Epidermal melanocyte (primary cell): ENCODE results near the gene NIP7.
"Not testable (repeated sequence)": the region's sequence is repeated elsewhere in the genome, so short reads cannot be mapped to it uniquely, and the experiment has no call there.

Experiments used
- DNase-seq: peaks from one replicate; pipeline ENCODE4 v3.0.0; 2011; ENCODE audit warnings: low spot score; ENCODE audit not compliant: insufficient read length

NIP7 gene

DNA sequence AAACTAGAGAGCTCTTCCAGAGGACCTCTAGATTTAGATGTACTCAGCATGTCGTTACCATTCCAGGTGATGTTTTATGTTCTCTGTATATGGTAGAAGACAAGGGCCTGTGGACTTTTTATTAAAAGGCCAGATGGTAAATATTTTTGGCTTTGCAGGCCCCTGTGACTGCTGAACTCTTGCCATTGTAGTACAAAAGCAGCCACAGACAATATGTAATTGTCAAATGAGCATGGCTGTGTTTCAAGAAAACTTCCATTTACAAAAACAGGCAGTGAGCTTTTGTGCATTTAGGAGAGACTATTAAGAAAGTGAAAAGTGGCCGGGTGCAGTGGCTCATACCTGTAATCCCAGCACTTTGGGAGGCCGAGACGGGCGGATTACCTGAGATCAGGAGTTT lies 4.6 kb downstream of the NIP7 start:
- no peak for DNase-seq

DNA sequence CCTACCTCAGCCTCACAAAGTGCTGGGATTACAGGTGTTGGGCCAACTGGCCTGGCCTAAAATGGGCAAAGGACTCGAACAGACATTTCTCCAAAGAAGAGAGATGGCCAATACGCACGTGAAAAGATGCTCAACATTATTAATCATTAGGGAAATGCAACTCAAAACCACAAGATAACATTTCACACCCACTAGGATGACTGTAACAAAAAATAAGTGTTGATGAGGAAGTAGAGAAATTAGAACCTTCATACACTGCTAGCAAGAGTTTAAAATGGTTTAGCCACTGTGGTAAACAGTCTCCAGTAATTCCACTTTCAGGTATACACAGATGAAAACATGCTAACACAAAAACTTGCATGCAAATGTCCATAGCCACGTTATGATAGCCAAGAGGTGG lies 6.4 kb downstream of the NIP7 start:
- DNase-seq: no peak

DNA sequence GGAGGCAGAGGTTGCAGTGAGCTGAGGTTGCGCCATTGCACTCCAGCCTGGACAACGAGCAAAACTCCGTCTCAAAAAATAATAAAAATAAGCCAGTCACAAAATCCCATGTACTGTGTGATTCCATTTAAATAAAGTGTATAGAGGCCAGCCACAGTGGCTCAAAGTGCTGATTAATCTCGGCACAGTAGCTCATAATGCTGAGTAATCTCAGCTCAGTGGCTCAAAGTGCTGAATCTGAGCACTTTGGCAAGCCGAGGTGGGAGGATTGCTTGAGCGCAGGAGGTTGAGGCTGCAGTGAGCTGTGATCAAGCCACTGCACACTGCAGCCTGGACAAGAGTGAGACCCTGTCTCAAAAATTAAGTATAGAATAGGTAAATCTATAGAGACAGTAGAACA lies 7.1 kb downstream of the NIP7 start:
- no peak for DNase-seq

DNA sequence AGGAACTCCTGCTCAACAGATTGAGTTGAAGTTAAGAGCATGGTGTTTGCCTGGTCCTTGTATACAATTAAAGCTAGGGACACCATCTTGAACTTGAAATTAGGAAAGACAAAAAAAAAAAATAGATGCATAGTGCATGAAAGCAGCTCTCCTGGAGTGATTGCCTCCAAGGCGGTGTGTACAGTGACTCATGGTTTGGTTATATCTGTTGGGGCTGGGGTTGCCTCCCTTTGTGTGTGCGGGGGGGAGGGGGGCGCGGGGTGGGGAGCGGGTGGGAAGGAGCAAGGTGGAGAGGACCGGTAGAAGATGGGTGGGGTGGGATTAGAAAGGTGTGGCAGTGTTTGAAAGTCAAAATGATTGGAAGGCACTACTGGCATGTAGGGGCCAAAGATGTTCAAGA lies 8.7 kb downstream of the NIP7 start:
- no peak for DNase-seq

DNA sequence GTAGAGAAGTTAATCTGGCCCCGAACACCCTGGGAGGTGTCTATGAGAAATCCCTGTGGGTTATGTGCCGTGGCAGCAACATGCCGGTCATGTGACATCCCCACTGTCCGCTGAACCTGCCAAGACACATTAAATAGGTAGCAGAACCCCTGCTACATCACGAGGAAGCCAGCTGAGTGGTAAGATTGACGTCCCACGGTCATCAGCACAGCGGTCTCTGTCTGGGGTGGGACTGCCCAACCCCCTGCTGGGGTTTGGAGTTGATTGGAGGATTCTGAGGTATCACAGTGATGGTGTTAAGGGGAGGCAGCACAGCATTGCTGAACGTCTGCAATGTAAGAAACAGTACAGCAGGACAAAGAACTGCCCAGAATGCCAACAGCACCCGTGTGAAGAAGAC lies 10.0 kb downstream of the NIP7 start:
- no peak for DNase-seq

DNA sequence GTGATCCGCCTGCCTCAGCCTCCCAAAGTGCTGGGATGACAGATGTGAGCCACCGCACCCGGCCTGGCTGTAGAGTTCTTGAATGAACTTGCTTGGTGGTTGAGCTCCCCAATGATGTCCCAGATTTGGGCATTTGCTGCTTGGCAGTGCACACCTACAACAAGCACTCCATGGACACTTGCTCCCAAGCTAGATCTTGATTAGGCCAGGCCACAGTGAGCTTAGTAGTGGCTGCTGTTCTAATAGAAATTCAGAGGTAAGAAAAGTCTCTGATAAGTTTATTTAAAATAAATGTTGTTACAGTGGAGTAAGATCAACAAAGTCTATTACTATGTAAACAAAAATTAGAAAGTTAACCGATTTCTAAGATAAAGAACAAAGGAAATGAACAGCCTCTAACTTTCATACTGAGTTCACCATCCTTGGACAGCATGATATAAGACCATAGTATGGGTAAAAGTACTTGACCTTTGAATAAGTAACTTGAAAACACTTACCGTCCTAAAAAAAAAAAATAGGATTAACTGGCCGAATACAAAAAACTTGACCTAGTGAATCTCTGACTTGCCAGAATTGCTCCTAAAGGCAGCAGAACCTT lies 11.1 kb downstream of the NIP7 start:
- no peak for DNase-seq

DNA sequence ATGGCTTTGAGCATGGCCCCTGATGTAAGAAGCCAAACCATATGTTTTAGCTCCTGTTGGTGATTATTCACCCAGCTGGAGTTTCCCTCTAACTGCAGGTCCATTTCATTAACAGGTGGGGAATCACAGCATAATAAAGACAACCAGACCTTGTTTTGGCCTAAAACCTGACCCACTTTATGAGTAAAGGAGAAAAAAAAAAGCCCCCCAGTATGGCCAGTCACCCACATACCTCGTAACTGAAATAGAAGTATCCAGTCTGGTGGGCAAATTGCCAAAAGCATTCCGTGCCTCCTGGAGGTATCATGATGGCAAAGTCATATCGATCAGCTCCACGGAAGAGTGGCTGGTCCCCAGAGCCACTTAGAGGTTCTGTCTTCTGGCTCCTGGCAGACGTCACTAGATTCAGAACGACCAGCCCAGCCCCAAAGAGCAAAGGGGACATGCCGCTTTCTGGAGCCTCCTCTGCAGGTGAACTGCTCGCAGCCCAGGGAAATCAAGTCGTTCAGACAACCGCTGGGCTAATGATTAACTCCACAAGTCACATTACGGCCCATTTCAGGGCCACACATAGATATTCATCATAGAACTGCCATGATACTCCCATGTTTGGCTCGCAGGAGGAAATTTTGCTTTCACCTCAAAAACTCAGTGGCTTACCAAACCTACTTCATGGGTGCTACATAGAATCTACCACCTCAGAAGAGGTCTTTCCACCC lies 11.9 kb downstream of the NIP7 start, which contains the start of gene TMED6:
TMED6 (minus strand) TSS at position 478 of the 719 bp plus-strand sequence; CDS start at position 445, 33 bp downstream.
- no peak for DNase-seq

DNA sequence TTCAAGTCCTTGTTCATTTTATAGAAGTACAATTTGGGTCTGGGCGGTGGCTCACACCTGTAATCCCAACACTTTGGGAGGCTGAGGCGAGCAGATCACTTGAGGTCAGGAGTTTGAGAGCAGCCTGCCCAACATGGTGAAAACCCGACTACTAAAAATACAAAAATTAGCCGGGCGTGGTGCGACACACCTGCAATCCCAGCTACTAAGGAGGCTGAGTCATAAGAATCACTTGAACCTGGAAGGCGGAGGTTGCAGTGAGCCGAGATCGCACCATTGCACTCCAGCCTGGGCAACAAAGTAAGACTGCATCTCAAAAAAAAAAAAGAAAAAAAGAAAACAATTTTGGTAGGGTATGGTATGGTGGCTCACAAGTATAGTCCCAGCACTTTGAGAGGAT lies 20.5 kb downstream of the NIP7 start:
- DNase-seq: not testable (repeated sequence)

DNA sequence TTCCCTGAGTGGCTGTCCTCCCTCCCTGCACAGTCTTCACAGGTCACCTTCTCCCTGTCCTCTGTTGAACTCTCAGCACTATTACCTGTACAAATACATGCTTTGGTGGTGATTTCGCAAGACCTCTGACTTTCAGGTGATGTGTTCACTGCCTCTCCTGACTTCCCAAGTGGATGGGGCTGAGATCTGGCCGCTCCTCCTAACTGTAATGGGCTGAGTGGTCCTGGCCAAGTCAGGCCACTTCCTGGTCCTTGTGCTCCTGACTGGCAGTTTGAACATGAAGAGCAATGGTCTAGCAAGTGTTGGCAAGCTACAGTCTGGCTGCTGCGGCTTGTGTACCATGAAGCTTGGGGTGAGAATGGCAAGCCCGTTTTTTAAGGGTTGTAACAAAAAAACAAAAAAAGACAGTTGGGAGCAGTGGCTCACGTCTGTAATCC lies 23.7 kb downstream of the NIP7 start:
- DNase-seq: no peak

DNA sequence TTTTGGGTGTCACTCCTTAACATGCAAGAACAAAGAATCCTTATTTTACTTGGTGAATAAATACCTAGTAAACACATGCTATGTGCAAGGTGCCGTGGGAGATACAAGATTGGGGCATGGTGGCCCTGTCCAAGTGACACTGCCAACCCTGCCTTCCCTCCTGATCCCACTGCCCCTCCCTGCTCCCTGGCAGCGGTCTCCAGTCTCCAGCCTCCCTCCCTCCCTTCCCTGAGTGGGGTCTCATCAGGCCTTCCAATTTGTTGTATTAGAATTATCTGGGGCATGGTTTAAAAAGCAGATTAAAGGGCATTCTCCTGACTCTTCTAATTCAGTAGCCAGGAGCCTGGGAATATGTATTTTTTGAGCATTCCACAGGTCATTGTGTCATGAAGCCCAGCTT lies 24.5 kb downstream of the NIP7 start:
- no peak for DNase-seq

DNA sequence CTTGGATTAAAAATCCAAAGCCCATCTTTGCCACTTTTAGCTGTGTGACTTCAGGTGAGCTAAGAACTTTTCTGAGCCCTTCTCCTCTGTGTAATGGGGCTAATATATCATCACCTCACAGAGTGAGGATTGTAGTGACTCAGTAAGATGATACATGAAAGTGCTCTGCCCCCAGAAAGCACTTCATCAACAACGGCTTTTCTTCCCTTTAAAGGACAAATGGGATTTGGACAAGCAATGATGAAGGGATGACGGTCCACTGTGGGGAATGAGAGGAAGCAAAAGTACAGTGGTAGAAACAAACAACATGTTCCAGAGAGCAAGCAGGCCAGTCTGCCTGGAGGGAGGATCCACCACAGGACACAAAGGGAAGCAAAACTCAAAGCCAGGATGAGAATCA lies 26.3 kb downstream of the NIP7 start:
- no peak for DNase-seq

DNA sequence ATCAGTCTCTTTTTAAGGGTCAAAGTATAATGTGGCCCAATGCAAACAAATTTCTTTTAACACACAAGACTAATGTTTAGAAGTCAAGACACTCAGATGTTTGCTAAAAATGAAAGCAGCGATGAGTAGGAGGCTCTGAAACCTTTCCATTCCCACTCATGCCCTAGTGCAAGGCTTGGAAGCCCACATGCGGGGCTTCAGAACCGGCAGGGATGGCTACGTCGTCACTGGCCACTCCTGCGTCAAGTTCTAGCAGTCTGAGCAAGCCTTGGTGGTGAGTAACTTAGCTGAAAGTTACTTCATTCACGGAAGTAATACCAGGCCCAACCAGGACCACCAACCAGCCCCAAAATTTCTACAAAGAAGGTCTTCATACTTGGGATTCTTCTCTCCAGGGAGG lies 26.9 kb downstream of the NIP7 start:
- DNase-seq: no peak

DNA sequence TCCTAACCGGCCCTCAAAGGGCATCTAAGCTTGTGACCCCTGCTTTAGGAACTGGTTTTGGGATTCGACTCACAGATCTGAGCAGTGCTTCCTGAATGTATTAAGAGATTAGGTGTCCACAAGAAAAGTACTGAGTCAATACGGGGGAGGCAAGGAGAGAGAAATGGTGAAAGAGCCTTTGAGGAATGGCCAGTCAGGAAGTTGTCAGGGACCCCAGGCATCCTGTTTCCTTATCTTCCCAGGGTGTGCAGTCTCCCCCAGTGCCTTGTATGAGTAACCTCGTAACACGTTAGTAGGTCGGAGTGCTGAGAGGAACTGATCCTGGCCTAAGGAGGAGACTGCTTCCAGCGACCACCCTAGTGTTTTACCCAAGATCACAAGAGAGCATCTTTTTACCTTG lies 28.4 kb downstream of the NIP7 start:
- no peak for DNase-seq

DNA sequence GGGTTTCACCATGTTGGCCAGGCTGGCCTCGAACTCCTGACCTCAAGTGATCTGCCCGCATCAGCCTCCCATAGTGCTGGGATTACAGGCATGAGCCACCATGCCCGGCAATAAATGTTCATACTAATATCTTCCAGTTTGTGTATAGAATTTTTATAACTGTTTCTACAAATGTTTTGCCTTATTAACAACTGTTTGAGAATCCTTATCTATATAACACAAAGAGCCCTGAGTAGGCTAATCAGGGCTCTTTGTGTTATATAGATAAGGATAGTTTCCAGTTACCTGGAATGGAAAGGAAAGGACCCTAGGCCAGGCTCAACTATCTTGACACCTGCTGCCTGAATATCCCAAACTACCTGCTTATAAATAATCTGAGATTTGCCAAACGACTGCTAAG lies 29.3 kb downstream of the NIP7 start:
- DNase-seq: no peak

DNA sequence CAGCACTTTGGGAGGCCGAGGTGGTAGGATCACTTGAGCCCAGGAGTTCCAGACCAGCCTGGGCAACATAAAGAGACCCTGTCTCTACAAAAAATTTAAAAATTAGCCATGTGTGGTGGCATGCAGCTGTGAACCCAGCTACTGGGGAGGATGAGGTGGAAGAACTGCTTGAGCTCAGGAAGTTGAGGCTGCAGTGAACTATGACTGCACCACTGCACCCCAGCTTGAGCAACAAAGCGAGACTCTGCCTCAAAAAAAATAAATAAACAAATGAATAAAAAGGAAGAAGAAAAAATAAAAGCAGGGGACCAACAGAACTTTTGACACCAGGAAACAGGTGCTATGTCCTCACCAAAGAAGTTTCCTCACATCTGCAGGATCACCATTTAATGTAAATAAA lies 32.0 kb downstream of the NIP7 start:
- no peak for DNase-seq

DNA sequence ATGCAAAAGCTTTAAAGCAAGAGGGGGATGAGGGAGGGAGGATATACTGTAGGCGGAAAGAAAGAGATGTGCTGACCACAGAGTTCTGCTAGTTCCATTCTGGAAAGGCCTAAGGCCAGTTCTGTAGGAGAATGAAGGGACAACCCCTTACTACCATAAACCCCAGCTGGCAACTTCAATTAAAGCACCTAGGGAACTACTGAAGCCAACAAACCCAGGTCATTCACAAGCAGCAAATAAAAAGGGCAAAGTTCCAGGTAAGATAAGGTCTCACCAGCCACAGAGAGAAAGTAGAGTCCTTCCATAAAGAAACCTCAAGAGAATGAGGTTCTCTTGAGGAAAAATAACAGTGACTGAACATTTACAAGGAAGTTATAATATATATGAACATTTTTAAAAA lies 33.4 kb downstream of the NIP7 start:
- no peak for DNase-seq

DNA sequence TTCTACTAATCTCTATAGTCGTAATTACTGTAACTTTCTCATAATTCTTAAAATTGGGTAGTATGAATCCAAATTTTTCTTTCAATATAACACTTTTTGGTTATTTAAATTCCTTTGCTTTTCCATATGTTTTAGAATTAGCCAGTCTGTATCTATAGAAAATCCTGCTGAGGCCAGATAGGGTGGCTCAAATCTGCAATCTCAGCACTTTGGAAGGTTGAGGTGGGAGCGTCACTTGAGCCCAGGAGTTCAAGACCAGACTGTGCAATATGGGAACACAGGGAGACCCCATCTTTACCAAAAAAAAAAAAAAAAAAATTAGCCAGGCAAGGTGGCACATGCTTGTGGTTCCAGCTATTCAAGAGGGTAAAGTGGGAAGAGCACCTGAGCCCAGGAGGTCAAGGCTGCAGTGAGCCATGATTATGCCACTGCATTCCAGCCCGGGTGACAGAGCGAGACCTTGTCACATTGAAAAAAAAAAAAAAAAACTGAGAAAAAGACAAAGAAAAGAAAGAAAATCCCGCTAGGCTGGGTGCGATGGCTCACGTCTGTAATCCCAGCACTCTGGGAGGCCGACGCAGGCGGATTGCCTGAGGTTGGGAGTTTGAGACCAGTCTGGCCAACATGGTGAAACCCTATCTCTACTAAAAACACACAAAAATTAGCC lies 37.0 kb downstream of the NIP7 start:
- no peak for DNase-seq

DNA sequence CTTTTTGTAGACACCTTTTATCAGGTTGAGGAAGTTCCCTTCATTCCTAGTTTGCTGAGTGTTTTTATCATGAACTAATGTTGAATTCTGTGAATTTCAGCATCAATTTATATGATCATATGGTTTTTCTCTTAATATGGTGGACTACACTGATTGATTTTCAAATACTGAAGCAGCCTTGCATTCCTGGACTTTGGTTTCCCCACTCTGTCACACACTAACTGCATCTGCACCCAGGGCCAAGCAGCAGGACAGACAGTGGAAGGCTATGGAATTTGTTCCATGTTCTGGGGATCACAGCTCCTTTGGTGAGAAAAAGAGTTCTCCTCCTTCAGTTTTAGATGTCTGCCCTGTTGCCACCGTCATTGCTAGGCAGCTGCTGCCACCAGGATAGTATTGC lies 38.5 kb downstream of the NIP7 start:
- no peak for DNase-seq

DNA sequence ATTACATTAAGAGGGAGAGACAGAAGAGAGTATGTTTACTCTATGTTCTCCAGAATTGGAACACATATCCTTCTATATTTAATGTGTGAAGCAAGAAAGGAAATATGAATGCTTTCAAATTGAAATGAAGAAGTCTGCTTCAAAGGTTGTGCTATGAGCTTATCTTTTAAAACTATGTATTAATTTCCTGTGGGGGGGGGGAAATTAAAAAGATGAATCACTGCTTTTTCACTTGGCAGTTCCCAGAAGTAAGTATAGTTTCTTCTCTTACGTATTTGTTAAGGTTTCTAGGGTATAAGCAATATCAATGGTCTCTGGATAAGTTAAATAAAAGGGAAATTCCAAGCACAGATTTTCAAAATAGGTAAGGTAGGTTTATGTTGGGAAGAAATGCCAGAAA lies 39.2 kb downstream of the NIP7 start:
- DNase-seq: no peak

DNA sequence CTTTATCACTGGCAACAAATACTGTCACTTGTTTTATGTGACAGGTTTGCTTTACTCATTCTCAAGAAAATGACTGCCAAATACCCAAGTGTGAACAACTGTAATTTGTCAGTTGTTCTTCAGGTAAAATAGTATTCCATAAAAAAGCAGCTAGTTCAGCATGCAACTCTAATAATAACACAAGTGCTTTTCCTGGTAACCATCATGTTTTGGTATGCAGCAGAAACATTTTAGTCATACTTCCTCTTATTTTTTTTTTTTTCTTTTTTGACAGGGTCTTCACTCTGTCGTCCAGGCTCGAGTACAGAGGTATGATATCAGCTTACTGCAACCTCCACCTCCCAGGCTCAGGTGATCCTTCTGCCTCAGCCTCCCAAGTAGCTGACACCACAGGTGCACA lies 41.7 kb downstream of the NIP7 start:
- DNase-seq: no peak

DNA sequence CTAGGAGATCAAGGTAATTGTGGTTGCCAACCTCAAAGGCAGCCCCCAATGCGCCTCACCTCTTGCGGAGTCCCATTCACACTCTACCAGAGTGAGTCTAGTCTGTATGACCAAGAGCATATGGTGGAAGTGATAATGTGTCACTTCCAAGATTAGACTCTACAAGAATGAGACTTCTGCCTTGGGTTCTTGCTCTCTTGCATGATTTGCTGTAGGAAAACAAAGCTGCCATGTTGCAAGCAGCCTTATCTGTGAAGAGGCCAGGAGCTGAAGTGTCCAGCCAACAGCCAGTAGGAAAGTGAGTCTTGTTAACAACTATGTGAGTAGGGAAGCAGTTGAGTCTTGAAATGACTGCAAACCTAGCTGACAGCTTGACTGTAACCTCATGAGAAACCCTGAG lies 42.8 kb downstream of the NIP7 start:
- no peak for DNase-seq

DNA sequence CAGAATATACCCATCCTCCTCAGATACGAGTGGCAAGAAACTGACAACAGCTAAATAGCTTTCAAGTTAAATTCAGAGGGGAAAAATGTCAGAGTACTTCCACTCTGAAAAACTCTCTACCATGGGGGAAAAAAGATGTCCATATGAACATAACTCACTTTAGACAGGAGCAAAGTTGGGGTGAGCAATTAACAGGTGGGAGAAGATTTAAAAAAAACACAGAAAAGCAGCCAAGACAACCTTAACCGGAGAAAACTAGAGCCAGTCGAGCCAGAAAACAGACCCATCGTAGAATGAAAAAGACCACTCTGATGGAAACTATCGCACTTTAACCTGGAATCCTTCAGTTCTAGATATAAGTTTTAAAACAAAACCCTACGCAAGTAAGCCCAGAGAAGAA lies 45.4 kb downstream of the NIP7 start:
- no peak for DNase-seq

DNA sequence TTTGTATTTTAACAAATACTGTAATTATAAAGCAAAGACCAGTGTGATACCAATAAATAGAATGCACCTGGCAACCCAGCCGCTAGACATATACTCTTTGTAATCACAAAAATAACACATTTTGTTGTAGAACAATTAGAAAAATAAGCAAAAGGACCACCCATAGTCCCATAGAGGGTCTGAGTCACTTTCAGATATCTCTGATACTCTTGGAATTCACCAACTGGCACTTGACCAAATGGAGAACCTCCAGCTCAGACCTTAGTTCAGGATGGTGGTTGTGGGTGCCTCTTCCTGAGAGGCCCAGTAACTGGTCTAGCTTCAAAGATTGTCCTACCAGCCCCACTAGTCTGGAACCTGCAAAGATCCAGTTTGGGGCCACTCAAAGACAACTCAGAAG lies 47.0 kb downstream of the NIP7 start:
- DNase-seq: no peak
